IPS-18c (cell line): ENCODE results near the gene IMPDH1.

ENCODE experiments used
- H3K4me3 ChIP-seq: 2 replicates; pipeline ENCODE4 v1.7.0; 2013; ENCODE audit warnings: low read depth, mild to moderate bottlenecking, low read length, moderate library complexity; ENCODE audit not compliant: insufficient read depth
- H3K9me3 ChIP-seq: one replicate; pipeline ENCODE4 v1.6.1; 2013; ENCODE audit warnings: mild to moderate bottlenecking, low read length, moderate library complexity; ENCODE audit not compliant: control insufficient read depth, insufficient read depth

IMPDH1 gene

GRCh38 chr7:128380483-128381106 is 29.2 kb downstream of the IMPDH1 start:
- no peak overlapping the region for H3K4me3 ChIP-seq
- no peaks in the 10 kb centered on the region for H3K9me3 ChIP-seq

DNA sequence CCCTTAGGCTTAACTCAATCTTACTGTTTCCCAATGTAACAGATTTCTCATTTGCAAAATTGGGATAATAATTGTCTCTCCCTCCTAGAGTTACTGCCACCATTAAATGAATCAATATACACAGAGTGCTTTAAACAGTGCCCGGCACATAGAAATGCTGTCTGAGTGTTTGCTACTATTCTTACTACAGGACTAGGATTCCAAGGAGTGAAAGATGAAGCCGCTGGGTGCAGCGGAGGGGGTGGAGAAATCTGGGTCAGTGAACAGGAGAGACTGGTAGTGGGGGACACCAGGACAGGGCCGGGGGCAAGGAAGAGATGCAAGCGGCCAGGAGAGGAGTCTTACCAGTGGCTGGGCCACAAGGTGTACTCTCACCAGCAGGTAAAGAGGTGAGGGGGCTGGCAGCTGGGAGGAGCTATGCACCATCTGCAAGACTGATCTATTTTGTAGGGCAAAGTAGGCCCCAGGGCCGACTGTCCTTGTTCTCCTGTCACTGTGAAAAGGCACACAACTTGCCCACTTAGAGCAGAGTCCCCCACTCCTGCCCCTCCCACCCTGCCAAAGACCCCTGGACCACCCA is 29.8 kb downstream of the IMPDH1 start:
- Histone ChIP-seq H3K9me3 (no peaks in the 10 kb centered on the region), H3K4me3 (no peak overlapping the region)

DNA sequence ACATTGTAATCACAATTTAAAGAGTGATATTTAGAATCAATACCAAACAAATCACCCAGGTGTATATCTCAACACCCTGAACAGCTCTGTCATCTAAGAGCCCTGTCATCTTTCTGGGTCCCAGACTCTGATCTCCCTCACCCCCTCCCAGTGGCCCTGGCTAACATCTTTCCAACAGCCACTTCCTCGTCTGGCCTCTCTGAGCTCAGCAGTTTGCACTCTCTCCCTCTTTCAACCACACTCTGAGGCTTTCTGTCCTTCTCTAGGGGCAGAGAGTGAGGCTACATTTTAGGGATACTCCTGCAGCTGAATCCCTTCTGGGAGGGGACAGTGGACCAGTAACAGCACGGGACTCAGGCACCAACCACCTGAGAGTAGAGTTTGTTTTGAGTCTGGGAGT is 31.1 kb downstream of the IMPDH1 start:
- H3K4me3 ChIP-seq = no peak overlapping the region
- H3K9me3 ChIP-seq = no peaks in the 10 kb centered on the region

- Histone ChIP-seq H3K4me3 (no peak overlapping the region), H3K9me3 (no peaks in the 10 kb centered on the region)
Observed at GRCh38 chr7:128376077-128376476, 33.7 kb downstream of the IMPDH1 start.

- no peak overlapping the region for H3K4me3 ChIP-seq
- H3K9me3 ChIP-seq = no peaks in the 10 kb centered on the region
Observed at GRCh38 chr7:128374041-128374440, 35.7 kb downstream of the IMPDH1 start.

GRCh38 chr7:128373606-128374005 is 36.2 kb downstream of the IMPDH1 start:
- Histone ChIP-seq H3K4me3 (no peak overlapping the region), H3K9me3 (no peaks in the 10 kb centered on the region)

GRCh38 chr7:128370491-128370890 is 39.3 kb downstream of the IMPDH1 start:
- Histone ChIP-seq H3K9me3 (no peaks in the 10 kb centered on the region), H3K4me3 (no peak overlapping the region)

GRCh38 chr7:128366986-128367385 is 42.8 kb downstream of the IMPDH1 start:
- no peak overlapping the region for H3K4me3 ChIP-seq
- H3K9me3 ChIP-seq = no peaks in the 10 kb centered on the region

DNA sequence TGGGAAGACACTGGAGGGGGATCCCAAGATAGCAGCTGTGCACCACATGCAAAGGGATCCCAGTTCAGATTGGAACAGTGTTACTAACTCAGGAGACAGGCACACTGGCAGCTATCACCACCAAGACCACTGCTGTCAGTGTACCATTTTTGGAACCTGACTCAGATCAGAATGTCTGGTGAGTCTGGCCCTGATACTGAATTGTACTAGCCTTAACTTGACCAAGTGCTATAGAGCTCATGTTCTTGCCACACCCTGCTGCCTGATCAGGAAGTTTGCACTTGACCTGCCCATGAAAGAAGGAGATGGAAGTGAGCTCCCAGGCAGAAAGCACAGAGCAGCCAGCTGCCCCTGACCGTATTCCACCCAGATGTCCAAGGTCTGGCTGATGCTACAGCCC is 43.5 kb downstream of the IMPDH1 start:
- H3K9me3 ChIP-seq = no peaks in the 10 kb centered on the region

DNA sequence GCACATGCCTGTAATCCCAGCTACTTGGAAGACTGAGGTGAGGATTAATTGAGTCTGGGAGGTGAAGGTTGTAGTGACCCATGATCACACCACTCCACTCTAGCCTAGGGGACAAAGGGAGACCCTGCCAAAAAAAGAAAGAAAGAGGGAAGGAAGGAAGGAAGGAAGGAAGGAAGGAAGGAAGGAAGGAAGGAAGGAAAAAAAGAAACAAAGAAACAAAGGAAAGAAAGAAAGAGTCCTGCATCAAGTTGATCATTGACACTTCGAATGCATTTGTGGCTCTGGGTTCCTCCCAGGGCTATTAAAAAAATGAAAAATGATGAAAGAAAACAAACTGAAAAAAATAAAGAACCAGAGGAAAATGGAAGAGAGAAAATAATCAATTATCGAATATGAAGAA is 44.4 kb downstream of the IMPDH1 start:
- Histone ChIP-seq H3K9me3 (no peaks in the 10 kb centered on the region), H3K4me3 (no peak overlapping the region)

More for the DNA sequence above, 43.5 kb downstream of the IMPDH1 start:
- H3K4me3 ChIP-seq = no peak overlapping the region

DNA sequence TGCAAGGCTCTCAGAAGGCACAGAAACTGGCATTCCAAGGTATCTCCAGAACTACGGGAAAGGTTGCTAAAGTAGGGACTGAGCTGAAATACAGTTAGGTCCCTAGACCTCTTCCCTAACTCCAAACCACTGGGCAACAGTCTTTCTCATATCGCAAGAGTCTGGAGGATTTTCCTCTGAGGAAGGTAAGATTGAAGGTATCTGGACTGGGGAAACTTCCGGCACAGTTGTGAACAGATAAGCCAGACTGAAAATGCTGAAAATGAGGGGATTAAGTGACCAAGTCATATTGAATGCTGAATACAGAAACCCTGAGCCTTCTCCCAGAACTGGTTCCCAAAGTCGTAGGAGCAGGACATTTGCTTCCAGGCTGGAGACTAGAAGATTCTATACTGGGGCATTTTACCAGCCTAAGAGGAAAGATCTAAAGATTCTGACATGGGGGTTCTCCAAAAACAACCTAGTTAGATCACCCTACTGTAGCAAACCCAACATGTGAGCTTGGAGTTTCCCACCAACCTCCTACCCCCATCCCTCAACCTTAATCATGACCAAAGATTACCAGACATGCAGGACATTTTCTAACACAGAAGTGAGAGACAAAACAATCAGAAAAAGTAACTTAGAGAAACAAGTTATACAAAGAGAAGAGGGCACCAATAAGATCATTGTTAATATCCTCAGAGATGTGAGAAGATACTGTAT is 45.5 kb downstream of the IMPDH1 start:
- Histone ChIP-seq H3K4me3 (no peak overlapping the region), H3K9me3 (no peaks in the 10 kb centered on the region)

DNA sequence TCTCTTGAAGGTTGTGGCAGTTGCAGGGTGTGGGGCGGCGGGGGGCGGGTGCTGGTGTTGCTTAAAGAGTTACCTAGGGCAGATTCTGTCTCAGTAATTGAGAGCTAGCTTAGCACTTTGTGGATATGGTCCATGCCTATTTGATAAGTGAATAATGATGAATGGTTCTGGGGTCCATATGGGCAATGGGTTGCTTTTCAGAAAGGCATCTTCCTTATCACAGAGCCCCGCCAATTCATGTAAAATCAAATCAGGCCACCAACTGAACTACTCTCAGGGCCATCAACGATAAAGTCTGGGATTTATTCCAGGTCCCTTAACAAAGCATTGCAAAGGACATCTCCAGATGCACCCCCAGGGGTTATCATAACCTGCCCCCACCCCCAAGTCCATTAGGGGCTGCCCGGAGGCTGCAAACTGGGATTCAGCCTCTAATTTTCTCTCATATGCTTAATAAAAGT is 46.5 kb downstream of the IMPDH1 start:
- H3K9me3 ChIP-seq = no peaks in the 10 kb centered on the region
- no peak overlapping the region for H3K4me3 ChIP-seq

GRCh38 chr7:128362670-128363069 is 47.1 kb downstream of the IMPDH1 start:
- H3K9me3 ChIP-seq = no peaks in the 10 kb centered on the region
- no peak overlapping the region for H3K4me3 ChIP-seq

DNA sequence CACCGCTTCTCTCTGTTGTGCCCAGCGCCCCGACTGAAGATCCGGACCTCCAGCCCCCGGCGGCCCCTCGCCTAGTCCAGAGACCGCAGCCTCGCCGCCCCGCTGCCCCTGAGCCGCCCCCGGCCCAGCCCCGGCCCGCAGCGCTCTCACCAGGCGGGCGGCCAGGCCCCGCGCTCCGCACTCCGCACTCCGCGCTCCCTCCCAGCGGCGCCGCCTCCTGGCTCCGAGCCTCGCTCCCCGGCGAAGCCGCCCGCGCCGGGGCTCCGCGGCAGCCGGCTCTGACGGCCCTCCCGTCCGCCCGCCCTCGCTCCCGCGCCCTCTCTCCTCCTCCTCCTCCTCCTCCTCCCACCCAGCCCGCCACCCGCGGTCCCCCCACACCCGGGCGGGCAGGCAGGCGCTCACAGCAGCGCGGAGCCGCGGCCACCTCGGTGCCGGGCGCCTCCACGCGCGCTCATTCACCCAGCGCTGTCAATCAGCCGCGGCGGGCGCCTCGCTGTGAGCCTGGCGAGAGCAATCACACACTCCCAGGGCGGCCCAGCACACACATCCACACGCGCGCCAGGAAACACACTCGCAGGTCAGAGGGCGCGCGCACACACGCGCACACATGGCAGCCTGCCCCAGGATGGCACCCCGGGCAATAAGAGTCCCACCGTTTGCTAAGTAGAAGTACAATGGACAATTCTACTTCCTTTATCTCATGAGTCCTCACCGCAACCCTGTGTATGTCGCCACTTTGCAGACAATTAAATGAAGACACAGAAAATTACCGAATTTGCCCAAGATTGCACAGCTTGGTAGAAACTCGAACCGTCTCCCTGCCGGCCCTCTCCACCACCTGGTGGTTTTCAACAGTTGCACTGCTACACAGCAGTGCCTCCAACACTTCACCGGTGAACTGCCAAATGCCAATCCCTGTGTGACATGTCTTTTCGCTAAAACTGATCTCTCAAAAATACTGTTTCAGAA is 48.1 kb downstream of the IMPDH1 start, which contains the start of gene PRRT4:
TSS of gene PRRT4 (minus strand) at position 280 of the 969 bp plus-strand sequence.
- peak within 1 kb of the TSS; percentile 68 for H3K4me3 ChIP-seq

DNA sequence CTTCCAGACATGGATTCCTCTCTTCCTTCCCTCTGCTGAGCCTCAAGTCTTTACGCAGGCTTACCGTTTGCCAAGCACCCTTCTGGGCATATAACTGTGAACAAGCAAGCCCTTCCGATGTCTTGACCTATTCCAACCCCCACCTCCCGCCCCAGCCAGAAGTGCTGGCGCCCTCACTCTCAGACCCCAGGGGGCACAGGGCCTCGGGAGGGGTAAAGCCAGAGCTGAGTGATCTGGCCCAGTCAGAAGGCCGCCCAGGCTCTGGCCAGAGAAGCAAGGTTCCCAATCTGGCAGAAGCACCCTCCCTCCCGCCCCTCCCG is 49.5 kb downstream of the IMPDH1 start:
- H3K4me3 ChIP-seq = peak overlapping the region; percentile 68
- H3K9me3 ChIP-seq = no peaks in the 10 kb centered on the region

More for the DNA sequence above, 48.1 kb downstream of the IMPDH1 start, which contains the start of gene PRRT4:
- no peaks in the 10 kb centered on the region for H3K9me3 ChIP-seq

GRCh38 chr7:128359939-128360338 is 49.8 kb downstream of the IMPDH1 start:
- H3K9me3 ChIP-seq = no peaks in the 10 kb centered on the region
- H3K4me3 ChIP-seq = peak overlapping the region; percentile 68

GRCh38 chr7:128359336-128359735 is 50.4 kb downstream of the IMPDH1 start:
- Histone ChIP-seq H3K4me3 (no peak overlapping the region), H3K9me3 (no peaks in the 10 kb centered on the region)
